GM23248 (cell line): ENCODE measurements around the gene TBCK.

ENCODE experiments used
- EZH2 ChIP-seq: fragments of 200-600 bp; sonication (generic); IDR thresholded peaks from 2 replicates; pipeline ENCODE4 v1.6.1; 2018; ENCODE audit warnings: antibody characterized with exemption, mild to moderate bottlenecking; ENCODE audit not compliant: insufficient read depth, poor library complexity, severe bottlenecking
- EZH2phosphoT487 ChIP-seq: fragments of 200-600 bp; sonication (generic); IDR thresholded peaks from 2 replicates; pipeline ENCODE4 v1.6.1; 2018; ENCODE audit warnings: antibody characterized with exemption, moderate library complexity, mild to moderate bottlenecking, low read depth; ENCODE audit not compliant: insufficient read depth

GRCh38 chr4:106362086-106362825 lies 46.2 kb upstream of the TBCK start:
- no peak for TF ChIP-seq EZH2phosphoT487
- TF ChIP-seq EZH2 = no peak
